Fibroblast of upper back skin (primary cell): Measurements from ENCODE around the gene MARCHF10.

ENCODE experiments used
- DNase-seq: peaks from one replicate; pipeline ENCODE4 v3.0.0-alpha.2; 2013

Gene MARCHF10

GRCh38 chr17:62674363-62674739, 133.8 kb downstream of the MARCHF10 start:
- no peak for DNase-seq

- no peak for DNase-seq
Observed at GRCh38 chr17:62673614-62674362, 134.3 kb downstream of the MARCHF10 start.

- no peak for DNase-seq
Observed at GRCh38 chr17:62672957-62673356, 135.2 kb downstream of the MARCHF10 start.

- no peak for DNase-seq
Observed at GRCh38 chr17:62671553-62671952, 136.6 kb downstream of the MARCHF10 start.

- DNase-seq, result no peak
Observed at GRCh38 chr17:62670202-62670821, 137.8 kb downstream of the MARCHF10 start.

- no peak for DNase-seq
Observed at GRCh38 chr17:62668091-62668804, 139.9 kb downstream of the MARCHF10 start.

GRCh38 chr17:62666801-62667591, 141.1 kb downstream of the MARCHF10 start:
- no peak for DNase-seq

- no peak for DNase-seq
Observed at GRCh38 chr17:62666061-62666800, 141.9 kb downstream of the MARCHF10 start.

- DNase-seq, result no peak
Observed at GRCh38 chr17:62665599-62665998, 142.5 kb downstream of the MARCHF10 start.

GRCh38 chr17:62664336-62665120, 143.6 kb downstream of the MARCHF10 start:
- no peak for DNase-seq

GRCh38 chr17:62663304-62663703, 144.8 kb downstream of the MARCHF10 start:
- no peak for DNase-seq

- DNase-seq, result no peak
Observed at GRCh38 chr17:62662855-62663254, 145.3 kb downstream of the MARCHF10 start.

GRCh38 chr17:62661337-62661736, 146.8 kb downstream of the MARCHF10 start:
- no peak for DNase-seq

GRCh38 chr17:62660629-62661118, 147.4 kb downstream of the MARCHF10 start:
- DNase-seq, result no peak

GRCh38 chr17:62658136-62658920, 149.8 kb downstream of the MARCHF10 start:
- DNase-seq, result no peak

GRCh38 chr17:62657690-62658089, 150.4 kb downstream of the MARCHF10 start:
- no peak for DNase-seq

GRCh38 chr17:62657145-62657665, 150.9 kb downstream of the MARCHF10 start:
- no peak for DNase-seq

GRCh38 chr17:62656446-62656845, 151.7 kb downstream of the MARCHF10 start:
- no peak for DNase-seq

GRCh38 chr17:62655656-62656055, 152.5 kb downstream of the MARCHF10 start:
- DNase-seq, result no peak
